DND-41 (cell line): ENCODE results near the gene OR10A7.

ENCODE experiments used
- EZH2 ChIP-seq: IDR thresholded peaks from 3 replicates; pipeline ENCODE4 v1.6.1; 2012; ENCODE audit warnings: borderline replicate concordance, low read depth, mild to moderate bottlenecking, moderate library complexity, low read length, inconsistent platforms; ENCODE audit not compliant: severe bottlenecking
- TF ChIP-seq, protein P1 (sequence below): IDR thresholded peaks from 2 replicates; pipeline ENCODE4 v1.5.1; 2012; ENCODE audit warnings: borderline replicate concordance, low read length, moderate library complexity, mild to moderate bottlenecking; ENCODE audit not compliant: poor library complexity, severe bottlenecking; ENCODE audit errors: extremely low read depth

DNA sequence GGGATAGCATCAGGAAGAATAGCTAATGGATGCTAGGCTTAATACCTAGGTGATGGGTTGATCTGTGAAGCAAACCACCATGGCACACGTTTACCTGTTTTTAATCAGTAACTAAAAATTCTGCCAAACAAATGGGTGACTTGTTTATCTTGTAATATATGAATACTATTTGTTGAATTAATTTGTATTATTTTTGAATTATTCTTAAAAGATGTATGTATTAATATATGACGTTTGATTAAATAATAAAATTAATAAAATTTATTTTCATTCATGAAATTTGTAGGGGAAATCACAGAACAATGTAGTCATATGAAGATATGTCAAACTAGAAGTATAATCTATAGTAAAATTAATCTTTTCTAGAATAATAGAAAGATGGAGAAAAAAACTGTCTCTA, 32.3 kb upstream of the OR10A7 start:
- TF ChIP-seq, protein P1, sequence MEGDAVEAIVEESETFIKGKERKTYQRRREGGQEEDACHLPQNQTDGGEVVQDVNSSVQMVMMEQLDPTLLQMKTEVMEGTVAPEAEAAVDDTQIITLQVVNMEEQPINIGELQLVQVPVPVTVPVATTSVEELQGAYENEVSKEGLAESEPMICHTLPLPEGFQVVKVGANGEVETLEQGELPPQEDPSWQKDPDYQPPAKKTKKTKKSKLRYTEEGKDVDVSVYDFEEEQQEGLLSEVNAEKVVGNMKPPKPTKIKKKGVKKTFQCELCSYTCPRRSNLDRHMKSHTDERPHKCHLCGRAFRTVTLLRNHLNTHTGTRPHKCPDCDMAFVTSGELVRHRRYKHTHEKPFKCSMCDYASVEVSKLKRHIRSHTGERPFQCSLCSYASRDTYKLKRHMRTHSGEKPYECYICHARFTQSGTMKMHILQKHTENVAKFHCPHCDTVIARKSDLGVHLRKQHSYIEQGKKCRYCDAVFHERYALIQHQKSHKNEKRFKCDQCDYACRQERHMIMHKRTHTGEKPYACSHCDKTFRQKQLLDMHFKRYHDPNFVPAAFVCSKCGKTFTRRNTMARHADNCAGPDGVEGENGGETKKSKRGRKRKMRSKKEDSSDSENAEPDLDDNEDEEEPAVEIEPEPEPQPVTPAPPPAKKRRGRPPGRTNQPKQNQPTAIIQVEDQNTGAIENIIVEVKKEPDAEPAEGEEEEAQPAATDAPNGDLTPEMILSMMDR: no peak
- TF ChIP-seq EZH2: no peak
